Epithelial cell of esophagus (primary cell): ENCODE measurements around the gene PSD4.

Source experiments
- DNase-seq: peaks from one replicate; pipeline ENCODE4 v3.0.0; 2010; ENCODE audit warnings: low read depth
- H3K4me3 ChIP-seq: 2 replicates; pipeline ENCODE4 v1.5.1; 2011; ENCODE audit warnings: mild to moderate bottlenecking, low read length, control low read depth
- CTCF ChIP-seq: IDR thresholded peaks from 2 replicates; pipeline ENCODE4 v1.5.1; 2011; ENCODE audit warnings: low read depth, mild to moderate bottlenecking, low read length, control low read depth, inconsistent platforms; ENCODE audit not compliant: insufficient read depth; ENCODE audit errors: missing control alignments

PSD4 gene

GRCh38 chr2:113176696-113177355 lies 3.1 kb downstream of the PSD4 start:
- TF ChIP-seq CTCF, result no peak
- H3K4me3 ChIP-seq, result no peak overlapping the region

DNA sequence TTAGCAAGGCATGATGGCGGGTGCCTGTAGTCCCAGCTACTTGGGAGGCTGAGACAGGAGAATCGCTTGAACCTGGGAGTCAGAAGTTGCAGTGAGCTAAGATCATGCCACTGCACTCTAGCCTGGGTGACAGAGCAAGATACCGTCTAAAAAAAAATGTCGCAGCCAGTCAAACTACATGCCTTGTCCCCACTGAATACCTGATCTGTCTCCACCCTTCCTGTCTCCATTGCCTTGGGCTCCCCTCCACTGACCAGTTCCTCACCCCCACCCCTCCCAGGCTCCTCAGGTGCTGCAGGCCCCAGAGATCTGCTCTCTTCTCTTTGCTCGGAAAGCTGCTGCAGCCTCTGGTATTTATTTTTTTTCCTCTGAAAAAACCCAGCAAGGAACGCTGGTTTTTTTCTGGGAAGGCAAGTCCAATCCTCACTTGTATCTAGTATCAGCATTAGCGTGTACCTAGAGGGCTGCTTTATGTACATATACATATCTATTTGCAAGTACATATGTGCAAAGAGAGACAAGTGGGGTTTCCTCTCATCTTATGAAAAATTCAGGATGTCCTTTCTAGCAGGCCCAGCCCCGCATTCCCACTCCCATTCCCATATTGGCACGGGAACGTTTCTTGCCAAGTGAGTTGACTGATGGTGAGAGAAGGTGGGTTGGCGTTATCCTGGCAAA lies 4.4 kb downstream of the PSD4 start:
- H3K4me3 ChIP-seq, result no peak overlapping the region
- DNase-seq, result no peak
- no peak for TF ChIP-seq CTCF

More at GRCh38 chr2:113176696-113177355, 3.1 kb downstream of the PSD4 start:
- no peak for DNase-seq

DNA sequence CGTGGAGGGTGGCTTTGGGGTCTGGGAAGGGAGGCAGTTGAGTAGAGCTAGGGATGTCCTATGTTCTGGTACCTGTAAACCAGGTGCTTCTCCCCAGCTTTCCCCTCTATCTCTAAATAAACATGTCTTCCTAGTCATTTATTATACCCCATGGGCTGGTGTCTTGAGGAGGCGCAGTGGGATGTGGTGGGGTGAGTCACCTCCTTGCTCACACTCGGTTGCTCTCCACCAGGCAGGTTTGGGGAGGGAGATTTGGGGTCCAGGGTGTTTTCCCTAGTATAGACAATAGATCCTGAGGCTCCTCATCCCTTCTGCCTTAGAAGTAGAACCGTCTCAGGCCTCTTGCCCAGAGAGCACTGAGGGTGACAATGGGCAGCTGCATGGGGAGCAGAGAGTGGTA lies 5.1 kb downstream of the PSD4 start:
- no peak overlapping the region for H3K4me3 ChIP-seq
- no peak for DNase-seq
- no peak for TF ChIP-seq CTCF

DNA sequence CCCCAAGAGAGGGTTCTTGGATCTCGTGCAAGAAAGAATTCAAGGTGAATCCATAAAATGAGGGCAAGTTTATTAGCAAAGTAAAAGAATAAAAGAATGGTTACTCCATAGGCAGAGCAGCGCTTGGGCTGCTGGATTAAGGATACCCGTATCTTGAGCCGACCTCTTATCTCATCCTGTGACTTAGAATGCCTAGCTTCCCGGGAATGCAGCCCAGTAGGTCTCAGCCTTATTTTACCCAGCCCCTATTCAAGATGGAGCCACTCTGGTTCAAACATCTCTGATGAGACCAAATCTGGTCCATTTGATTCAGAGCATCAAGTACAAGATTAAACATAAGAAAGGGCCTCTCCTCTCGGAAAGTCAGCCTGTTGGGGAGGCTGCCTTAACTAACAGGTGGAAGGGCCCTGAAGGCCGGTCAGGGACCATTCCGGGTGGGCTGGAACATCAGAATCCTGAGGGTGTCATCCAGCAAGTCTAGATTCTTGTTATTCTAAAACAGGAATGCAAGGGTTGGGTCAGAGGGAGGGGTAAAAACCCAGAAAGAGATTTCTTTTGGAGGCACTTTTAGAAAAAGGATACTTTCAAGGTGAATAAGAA lies 5.8 kb downstream of the PSD4 start:
- H3K4me3 ChIP-seq, result no peak overlapping the region
- DNase-seq, result no peak
- TF ChIP-seq CTCF, result no peak

DNA sequence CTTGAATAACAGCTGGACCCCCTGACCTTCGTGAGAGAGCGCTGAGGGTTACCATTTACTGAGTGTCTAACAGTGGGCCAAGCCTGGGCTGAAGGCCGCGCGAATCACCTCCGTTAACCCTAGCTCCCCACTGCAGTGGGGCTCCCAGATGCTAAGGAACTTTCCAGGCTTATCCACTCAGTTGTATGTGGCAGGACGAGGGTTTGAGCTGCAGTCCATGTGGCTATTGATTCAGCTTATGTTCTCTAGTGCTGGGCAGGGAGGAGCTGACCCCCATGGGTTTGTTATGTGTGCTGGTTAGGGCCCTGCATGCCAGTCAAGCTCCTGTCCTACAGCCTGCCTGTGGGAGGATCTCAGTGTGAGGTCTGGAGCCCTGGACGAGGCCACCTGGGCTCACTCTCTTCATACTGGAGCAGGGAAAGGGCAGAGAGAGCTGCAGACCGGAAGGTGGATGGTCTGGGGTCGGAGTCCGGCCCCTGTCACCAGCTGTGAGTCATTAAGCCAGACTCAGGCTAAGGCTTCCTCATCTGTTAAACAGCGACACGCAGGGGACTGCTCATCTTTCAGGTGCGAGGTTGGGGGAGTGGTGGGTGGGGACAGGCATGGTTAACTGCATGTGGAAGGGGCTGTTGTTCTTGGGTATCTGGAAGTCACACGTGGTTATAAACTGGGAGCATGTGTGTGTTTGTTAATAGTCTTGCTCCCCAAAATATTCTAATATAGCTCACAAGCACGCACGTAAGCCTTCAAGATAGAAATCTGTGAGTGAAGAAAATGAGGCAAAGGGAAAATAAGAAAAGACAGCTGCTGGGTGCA lies 6.6 kb downstream of the PSD4 start:
- TF ChIP-seq CTCF, result no peak
- H3K4me3 ChIP-seq, result no peak overlapping the region
- no peak for DNase-seq

GRCh38 chr2:113181258-113182051 lies 7.7 kb downstream of the PSD4 start:
- DNase-seq, result no peak
- no peak overlapping the region for H3K4me3 ChIP-seq
- TF ChIP-seq CTCF, result no peak
